Activated CD8-positive, alpha-beta memory T cell treated with anti-CD3 and anti-CD28 coated beads, Interleukin-2, amount 10 ng/mL, durations not matched to agents 7 days and 5 days (primary cell): ENCODE data around the gene R3HDML. TPM values are rescaled to one million over a fixed set of nuclear protein-coding genes. Genes with fewer than 3 reads are reported as not detected.

Experiments used
- ATAC-seq: fragments of 150-1000 bp; cut with Tn5 transposase; one replicate; pipeline ENCODE4 v1.10.0; 2021; ENCODE audit warnings: moderate library complexity
- CTCF ChIA-PET: fragments of 350-600 bp; sonication (Branson Sonifier 250); formaldehyde crosslinking; loops from one replicate; lab custom pipeline; 2021; ENCODE audit warnings: antibody characterized with exemption; lab: Charles Lee
- DNase-seq: peaks from one replicate; pipeline ENCODE4 v3.0.0-alpha.2; 2020
- H3K27ac Mint-ChIP-seq: one replicate; pipeline ENCODE4 v1.8.0; 2021; ENCODE audit warnings: mild to moderate bottlenecking, mixed read lengths
- H3K27me3 Mint-ChIP-seq: one replicate; pipeline ENCODE4 v1.8.0; 2021; ENCODE audit warnings: mixed read lengths
- H3K36me3 Mint-ChIP-seq: one replicate; pipeline ENCODE4 v1.8.0; 2021; ENCODE audit warnings: mild to moderate bottlenecking, mixed read lengths
- H3K4me1 Mint-ChIP-seq: one replicate; pipeline ENCODE4 v1.8.0; 2021; ENCODE audit warnings: mixed read lengths
- H3K4me3 Mint-ChIP-seq: one replicate; pipeline ENCODE4 v1.8.0; 2021; ENCODE audit warnings: mild to moderate bottlenecking, moderate library complexity, mixed read lengths
- H3K9me3 Mint-ChIP-seq: one replicate; pipeline ENCODE4 v1.8.0; 2022; ENCODE audit warnings: low read depth, mixed read lengths
- total RNA-seq, 2 experiments: library from RNA; stranded (reverse); gene quantifications; one replicate each; pipeline ENCODE4 v1.2.3, GENCODE V29; 2021

The R3HDML gene
- total RNA-seq, 2 experiments from 2014 or later: not detected

GRCh38 chr20:44357555-44358125 lies 20.8 kb downstream of the R3HDML start:
- H3K9me3 Mint-ChIP-seq: no peaks in the 10 kb centered on the region
- no peak for DNase-seq
- H3K27me3 Mint-ChIP-seq: peaks cover 11% of the 10 kb centered on the region
- CTCF ChIA-PET: interaction anchor here (1.2 kb wide), 1 partner anchor 27 kb away, joined by 3 read pairs; no protein-coding TSS in a partner anchor
- peaks cover 1% of the 10 kb centered on the region for H3K4me1 Mint-ChIP-seq
- H3K4me3 Mint-ChIP-seq: no peak overlapping the region
- H3K36me3 Mint-ChIP-seq: no peaks in the 10 kb centered on the region
- no peak overlapping the region for H3K27ac Mint-ChIP-seq
- ATAC-seq: no peak

- no peak overlapping the region for H3K4me3 Mint-ChIP-seq
- peaks cover 1% of the 10 kb centered on the region for H3K4me1 Mint-ChIP-seq
- no peaks in the 10 kb centered on the region for H3K9me3 Mint-ChIP-seq
- CTCF ChIA-PET: interaction anchor here (1.2 kb wide), 1 partner anchor 26 kb away, joined by 3 read pairs; no protein-coding TSS in a partner anchor
- no peak overlapping the region for H3K27ac Mint-ChIP-seq
- H3K27me3 Mint-ChIP-seq: peaks cover 11% of the 10 kb centered on the region
- ATAC-seq (no peak), DNase-seq (no peak)
- H3K36me3 Mint-ChIP-seq: no peaks in the 10 kb centered on the region
Observed at GRCh38 chr20:44358776-44359175, 21.9 kb downstream of the R3HDML start.

GRCh38 chr20:44360221-44360620 lies 23.4 kb downstream of the R3HDML start:
- H3K4me3 Mint-ChIP-seq: no peak overlapping the region
- CTCF ChIA-PET: no interaction called here

GRCh38 chr20:44361021-44361420 lies 24.2 kb downstream of the R3HDML start:
- CTCF ChIA-PET: no interaction called here
- H3K9me3 Mint-ChIP-seq: no peaks in the 10 kb centered on the region
- no peak overlapping the region for H3K4me3 Mint-ChIP-seq
- H3K36me3 Mint-ChIP-seq: no peaks in the 10 kb centered on the region
- DNase-seq (no peak), ATAC-seq (no peak)
- H3K27me3 Mint-ChIP-seq: peaks cover 11% of the 10 kb centered on the region
- H3K4me1 Mint-ChIP-seq: peaks cover 1% of the 10 kb centered on the region
- no peak overlapping the region for H3K27ac Mint-ChIP-seq

More at GRCh38 chr20:44360221-44360620, 23.4 kb downstream of the R3HDML start:
- H3K27ac Mint-ChIP-seq: no peak overlapping the region
- H3K27me3 Mint-ChIP-seq: peaks cover 11% of the 10 kb centered on the region
- H3K4me1 Mint-ChIP-seq: peaks cover 1% of the 10 kb centered on the region
- DNase-seq (no peak), ATAC-seq (no peak)
- H3K36me3 Mint-ChIP-seq: no peaks in the 10 kb centered on the region
- H3K9me3 Mint-ChIP-seq: no peaks in the 10 kb centered on the region

- H3K4me3 Mint-ChIP-seq: no peak overlapping the region
- H3K27ac Mint-ChIP-seq: no peak overlapping the region
- H3K36me3 Mint-ChIP-seq: no peaks in the 10 kb centered on the region
Observed at GRCh38 chr20:44362466-44362940, 25.7 kb downstream of the R3HDML start.

GRCh38 chr20:44364068-44364467 lies 27.2 kb downstream of the R3HDML start:
- ATAC-seq: no peak
- Mint-ChIP-seq H3K27ac (no peak overlapping the region), H3K36me3 (no peaks in the 10 kb centered on the region), H3K4me3 (no peak overlapping the region), H3K4me1 (no peaks in the 10 kb centered on the region), H3K27me3 (peaks cover 8% of the 10 kb centered on the region), H3K9me3 (no peaks in the 10 kb centered on the region)
- no peak for DNase-seq
- CTCF ChIA-PET: no interaction called here

More at GRCh38 chr20:44362466-44362940, 25.7 kb downstream of the R3HDML start:
- H3K27me3 Mint-ChIP-seq: peaks cover 11% of the 10 kb centered on the region
- ATAC-seq (no peak), DNase-seq (no peak)
- CTCF ChIA-PET: interaction anchor here (1.0 kb wide), 1 partner anchor 248 kb away, joined by 3 read pairs; no protein-coding TSS in a partner anchor
- H3K4me1 Mint-ChIP-seq: peaks cover 1% of the 10 kb centered on the region
- H3K9me3 Mint-ChIP-seq: no peaks in the 10 kb centered on the region

GRCh38 chr20:44364780-44365179 lies 27.9 kb downstream of the R3HDML start:
- Mint-ChIP-seq H3K9me3 (no peaks in the 10 kb centered on the region), H3K36me3 (no peaks in the 10 kb centered on the region), H3K27me3 (peaks cover 7% of the 10 kb centered on the region), H3K4me1 (no peaks in the 10 kb centered on the region), H3K27ac (no peak overlapping the region), H3K4me3 (no peak overlapping the region)
- DNase-seq (no peak), ATAC-seq (no peak)
- CTCF ChIA-PET: no interaction called here

GRCh38 chr20:44367746-44368145 lies 30.9 kb downstream of the R3HDML start:
- no peak overlapping the region for H3K4me3 Mint-ChIP-seq
- no peak for ATAC-seq
- H3K4me1 Mint-ChIP-seq: no peaks in the 10 kb centered on the region
- no peaks in the 10 kb centered on the region for H3K36me3 Mint-ChIP-seq
- DNase-seq: no peak
- no peak overlapping the region for H3K27ac Mint-ChIP-seq
- peaks cover 2% of the 10 kb centered on the region for H3K27me3 Mint-ChIP-seq
- no peaks in the 10 kb centered on the region for H3K9me3 Mint-ChIP-seq
- CTCF ChIA-PET: interaction anchor here (3.4 kb wide), 1 partner anchor 151 kb away, joined by 17 read pairs; no protein-coding TSS in a partner anchor

GRCh38 chr20:44370639-44371218 lies 33.9 kb downstream of the R3HDML start:
- ATAC-seq (no peak), DNase-seq (no peak)
- Mint-ChIP-seq H3K4me3 (no peak overlapping the region), H3K9me3 (no peaks in the 10 kb centered on the region), H3K36me3 (no peaks in the 10 kb centered on the region), H3K4me1 (no peaks in the 10 kb centered on the region), H3K27ac (no peak overlapping the region), H3K27me3 (peaks cover 9% of the 10 kb centered on the region)
- CTCF ChIA-PET: no interaction called here

- Mint-ChIP-seq H3K9me3 (no peaks in the 10 kb centered on the region), H3K27me3 (peaks cover 10% of the 10 kb centered on the region), H3K36me3 (no peaks in the 10 kb centered on the region), H3K4me3 (no peak overlapping the region), H3K4me1 (no peaks in the 10 kb centered on the region), H3K27ac (no peak overlapping the region)
- ATAC-seq: no peak
- no peak for DNase-seq
- CTCF ChIA-PET: interaction anchor here (0.7 to 7.4 kb wide), 6 partner anchors 167 to 670 kb away, joined by 3 to 116 read pairs (median 4); no protein-coding TSS in a partner anchor
Observed at GRCh38 chr20:44382641-44383040, 45.8 kb downstream of the R3HDML start.

- no peaks in the 10 kb centered on the region for H3K9me3 Mint-ChIP-seq
- H3K27me3 Mint-ChIP-seq: peaks cover 11% of the 10 kb centered on the region
- no peak overlapping the region for H3K27ac Mint-ChIP-seq
- ATAC-seq (peak; percentile 80), DNase-seq (peak; percentile 87)
- H3K4me3 Mint-ChIP-seq: no peak overlapping the region
- H3K36me3 Mint-ChIP-seq: no peaks in the 10 kb centered on the region
- H3K4me1 Mint-ChIP-seq: peaks cover 3% of the 10 kb centered on the region
- CTCF ChIA-PET: interaction anchor here (0.6 to 7.4 kb wide), 28 partner anchors 9 to 484 kb away, joined by 3 to 116 read pairs (median 4); partner anchors contain the start of genes FITM2 and SERINC3
Observed at GRCh38 chr20:44384423-44385027, 47.7 kb downstream of the R3HDML start.

GRCh38 chr20:44388466-44389023 lies 51.7 kb downstream of the R3HDML start:
- Mint-ChIP-seq H3K36me3 (no peaks in the 10 kb centered on the region), H3K4me1 (peaks cover 3% of the 10 kb centered on the region), H3K4me3 (no peak overlapping the region), H3K27ac (no peak overlapping the region), H3K9me3 (no peaks in the 10 kb centered on the region), H3K27me3 (peaks cover 16% of the 10 kb centered on the region)
- CTCF ChIA-PET: interaction anchor here (0.7 to 2.8 kb wide), 13 partner anchors 10 to 295 kb away, joined by 3 to 17 read pairs (median 4); partner anchors contain the start of genes ADA and FITM2
- DNase-seq (peak; percentile 82), ATAC-seq (peak; percentile 92)

- H3K9me3 Mint-ChIP-seq: no peaks in the 10 kb centered on the region
- no peak overlapping the region for H3K27ac Mint-ChIP-seq
- peaks cover 18% of the 10 kb centered on the region for H3K27me3 Mint-ChIP-seq
- H3K36me3 Mint-ChIP-seq: no peaks in the 10 kb centered on the region
- no peak for ATAC-seq
- no peak overlapping the region for H3K4me3 Mint-ChIP-seq
- CTCF ChIA-PET: interaction anchor here (1.1 to 2.8 kb wide), 7 partner anchors 9 to 237 kb away, joined by 3 to 17 read pairs (median 4); no protein-coding TSS in a partner anchor
- H3K4me1 Mint-ChIP-seq: peaks cover 3% of the 10 kb centered on the region
- DNase-seq: no peak
Observed at GRCh38 chr20:44389871-44390270, 53.0 kb downstream of the R3HDML start.
